ENCODE measurements around the gene ZNF143. TPM values are rescaled to one million over a fixed set of nuclear protein-coding genes. Genes with fewer than 3 reads are reported as not detected.
A peak's percentile ranks its signal among the peaks of the same experiment; 100 is the strongest.

ZNF143 gene
- total RNA-seq, 4 donors from 2014 or later: 17.8 to 44.2 (median 30.9) TPM

GRCh38 chr11:9571071-9571762, 110.4 kb downstream of the ZNF143 start:
- no peak overlapping the region for H3K4me3 ChIP-seq (ENCODE audit: low read depth, poor library complexity, severe bottlenecking)
- TF ChIP-seq CTCF (IDR thresholded peaks at IDR 0.05) (no peak), POLR2A (IDR thresholded peaks at IDR 0.05) (no peak)
- DNase-seq (ENCODE audit: low spot score in 2 of 2): no peak
- WGBS, 2 donors: 54 to 68% methylated on average over 8 of the region's 8 CpGs
- intact Hi-C loops (cut with DNase I; ENCODE audit: low total_unique reads): no loop called here

GRCh38 chr11:9571763-9572115, 110.9 kb downstream of the ZNF143 start:
- WGBS, 2 donors: 70 to 80% methylated on average over 6 of the region's 6 CpGs
- intact Hi-C loops (cut with DNase I; ENCODE audit: low total_unique reads): no loop called here
- no peak overlapping the region for H3K4me3 ChIP-seq (ENCODE audit: low read depth, poor library complexity, severe bottlenecking)
- TF ChIP-seq CTCF (IDR thresholded peaks at IDR 0.05): no peak
- no peak for TF ChIP-seq POLR2A (IDR thresholded peaks at IDR 0.05)
- DNase-seq (ENCODE audit: low spot score in 2 of 2): no peak

GRCh38 chr11:9573052-9573774, 112.4 kb downstream of the ZNF143 start, which contains the start of gene WEE1:
Gene WEE1, plus strand, starts transcription at chr11:9573670. Its CDS starts 264 bp downstream, at chr11:9573934.
- TF ChIP-seq POLR2A (IDR thresholded peaks at IDR 0.05): peak in 1 of 2 donors; percentile 66
- TF ChIP-seq CTCF (IDR thresholded peaks at IDR 0.05): no peak
- peak; percentile 97 to 100 for DNase-seq (ENCODE audit: low spot score in 2 of 2)
- 1% methylated on average over 24 to 41 of the region's 73 CpGs for WGBS, 2 donors
- peak within 1 kb of the TSS; percentile 86 for H3K4me3 ChIP-seq (ENCODE audit: low read depth, poor library complexity, severe bottlenecking)
- intact Hi-C loops (cut with DNase I; ENCODE audit: low total_unique reads): no loop called here

GRCh38 chr11:9573775-9574621, 113.2 kb downstream of the ZNF143 start:
- DNase-seq (ENCODE audit: low spot score in 2 of 2): peak in 1 of 2 donors; percentile 87

More at GRCh38 chr11:9573775-9574621, 113.2 kb downstream of the ZNF143 start:
- intact Hi-C loops (cut with DNase I; ENCODE audit: low total_unique reads): no loop called here
- H3K4me3 ChIP-seq (ENCODE audit: low read depth, poor library complexity, severe bottlenecking): peak overlapping the region; percentile 86
- TF ChIP-seq POLR2A (IDR thresholded peaks at IDR 0.05): no peak
- TF ChIP-seq CTCF (IDR thresholded peaks at IDR 0.05): no peak
- 0 to 1% methylated on average over 29 to 45 of the region's 122 CpGs for WGBS, 2 donors

Data from lower leg skin (tissue), 4 donors.